Heart left ventricle (tissue), 13 donors: ENCODE results near the gene ELAVL1.

Source experiments
- POLR2A ChIP-seq, 2 donors: fragments of 450-650 bp; IDR thresholded peaks; one replicate each; pipeline ENCODE4 v1.6.1; 2017; ENCODE audit warnings: antibody characterized with exemption in 2 of 2, mild to moderate bottlenecking in 2 of 2, moderate library complexity in 2 of 2
- TF ChIP-seq, protein P1 (sequence below), 12 donors: fragments of 200-600 bp; sonication (generic) in 4 of 12; IDR thresholded peaks; one replicate each; pipeline versions ENCODE4 v1.5.0 to v1.8.0; 2018 to 2022; ENCODE audit warnings: antibody characterized with exemption in 12 of 12, mild to moderate bottlenecking in 5 of 12
- donor health status: ischemic (EF 13 %, LVEDD 7.1; RV severe dilation, severe dysfunction).
- donor health status: DM: no; HTN: yes; CAD: no.
- donor health status: DM: no; HTN: no; CAD: no.
- donor health status: ischemic (EF 25% LVEDD 6.9; RV normal size, moderate dysfunction).
- donor health status: ischemic (EF 25% LVEDD 5.7; RV mildly dilated, moderate dysfunction).
- donor health status: ischemic (EF 35%, LVEDD 5.7; RV mildly dilated, moderate dysfunction).
- donor health status: nonischemic (EF 11% LVEDD 7.7; RV severe dilation, severe dysfunction).
- donor health status: DM: yes; HTN: yes; CAD: no.
- donor health status: PGD.
- donor health status: ischemic (EF 29% LVEDD 5.4; RV normal size, mild dysfunction).
- donor health status: nonischemic (EF 23%, LVEDD 6.1; RV moderate dilation, normal function).

DNA sequence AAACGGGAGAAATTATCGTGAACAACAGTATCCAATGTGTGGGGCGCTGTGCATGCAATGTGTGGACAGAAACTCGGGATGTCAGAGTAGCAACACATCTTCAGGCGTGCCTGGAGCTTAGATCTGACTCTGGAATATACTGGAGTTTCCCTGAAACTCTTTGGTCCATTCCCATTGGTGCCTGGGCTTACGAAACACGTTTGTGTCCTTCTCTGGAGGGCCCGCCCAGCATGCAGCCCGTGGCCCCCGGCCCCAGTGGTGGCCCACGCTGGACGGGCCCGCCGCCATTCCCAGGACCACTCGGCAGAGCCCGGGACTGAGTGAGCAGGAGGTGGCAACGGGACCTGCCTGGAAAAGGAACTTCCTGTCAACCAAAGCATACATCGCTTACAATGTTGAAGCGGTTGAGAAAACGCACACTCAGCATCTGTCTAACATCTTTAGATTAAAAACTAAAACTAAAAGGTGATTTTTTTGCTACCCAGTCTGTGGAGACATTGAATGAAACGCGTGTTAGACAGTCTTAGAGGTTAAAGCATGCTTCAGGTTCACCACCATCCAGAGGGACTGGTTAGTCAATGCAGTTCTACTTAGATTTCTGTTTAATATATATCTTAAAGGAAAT is 42.7 kb downstream of the ELAVL1 start:
- TF ChIP-seq, protein P1, sequence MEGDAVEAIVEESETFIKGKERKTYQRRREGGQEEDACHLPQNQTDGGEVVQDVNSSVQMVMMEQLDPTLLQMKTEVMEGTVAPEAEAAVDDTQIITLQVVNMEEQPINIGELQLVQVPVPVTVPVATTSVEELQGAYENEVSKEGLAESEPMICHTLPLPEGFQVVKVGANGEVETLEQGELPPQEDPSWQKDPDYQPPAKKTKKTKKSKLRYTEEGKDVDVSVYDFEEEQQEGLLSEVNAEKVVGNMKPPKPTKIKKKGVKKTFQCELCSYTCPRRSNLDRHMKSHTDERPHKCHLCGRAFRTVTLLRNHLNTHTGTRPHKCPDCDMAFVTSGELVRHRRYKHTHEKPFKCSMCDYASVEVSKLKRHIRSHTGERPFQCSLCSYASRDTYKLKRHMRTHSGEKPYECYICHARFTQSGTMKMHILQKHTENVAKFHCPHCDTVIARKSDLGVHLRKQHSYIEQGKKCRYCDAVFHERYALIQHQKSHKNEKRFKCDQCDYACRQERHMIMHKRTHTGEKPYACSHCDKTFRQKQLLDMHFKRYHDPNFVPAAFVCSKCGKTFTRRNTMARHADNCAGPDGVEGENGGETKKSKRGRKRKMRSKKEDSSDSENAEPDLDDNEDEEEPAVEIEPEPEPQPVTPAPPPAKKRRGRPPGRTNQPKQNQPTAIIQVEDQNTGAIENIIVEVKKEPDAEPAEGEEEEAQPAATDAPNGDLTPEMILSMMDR (IDR thresholded peaks at IDR 0.05), result no peak
- TF ChIP-seq POLR2A (IDR thresholded peaks at IDR 0.05), result no peak
